Measurements from ENCODE around the gene SUN1. TPM values are rescaled to one million over a fixed set of nuclear protein-coding genes. Genes with fewer than 3 reads are reported as not detected.

Gene SUN1
- total RNA-seq, 3 donors from 2014 or later (not counting 1 experiment from before 2014, with no cell fraction given): 40.2 to 63.5 (median 48.0) TPM

DNA sequence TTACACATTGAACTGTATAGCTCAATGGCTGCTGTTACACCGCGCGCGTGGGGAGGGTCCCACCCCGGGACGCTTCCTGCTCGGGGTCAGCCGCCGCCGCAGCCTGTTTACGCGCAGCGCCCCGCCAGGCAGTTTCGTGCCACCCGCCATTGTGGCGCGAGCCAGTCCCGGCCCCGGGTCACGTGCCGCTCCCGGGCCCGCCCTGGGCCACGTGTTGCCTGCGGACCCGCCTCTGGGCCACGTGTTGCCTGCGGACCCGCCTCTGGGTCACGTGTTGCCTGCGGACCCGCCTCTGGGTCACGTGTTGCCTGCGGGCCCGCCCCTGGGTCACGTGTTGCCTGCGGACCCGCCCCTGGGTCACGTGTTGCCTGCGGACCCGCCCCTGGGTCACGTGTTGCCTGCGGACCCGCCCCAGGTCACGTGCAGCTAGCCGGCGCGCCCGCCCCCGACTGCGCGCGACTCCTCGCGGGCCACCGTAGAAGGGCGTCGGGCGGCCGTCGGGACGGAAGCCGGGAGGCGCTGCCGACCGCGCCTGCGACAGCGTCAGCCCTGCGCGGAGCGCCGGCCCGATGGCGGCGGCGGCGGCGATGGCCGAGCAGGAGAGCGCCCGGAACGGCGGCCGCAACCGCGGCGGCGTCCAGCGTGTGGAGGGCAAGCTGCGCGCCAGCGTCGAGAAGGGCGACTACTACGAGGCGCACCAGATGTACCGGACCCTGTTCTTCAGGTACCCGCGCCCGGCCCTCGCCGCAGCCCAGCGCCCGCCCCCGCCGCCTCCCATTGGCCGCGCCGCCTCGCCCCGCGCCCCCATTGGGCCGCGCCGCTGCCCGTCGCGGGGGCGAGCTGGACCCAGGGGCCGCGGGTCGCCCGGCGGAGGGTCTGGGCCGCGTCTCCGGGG, 44.0 kb downstream of the SUN1 start, which contains the start of gene GET4:
TSS of gene GET4 (plus strand) at position 478 of the 895 bp plus-strand sequence. CDS start at position 570, 92 bp downstream.
- peaks cover 32% of the 10 kb centered on the region for H3K4me1 ChIP-seq (ENCODE audit: control insufficient read depth, insufficient read depth, low read length)
- DNase-seq (peak; percentile 97 to 98), ATAC-seq (peak; percentile 80 to 93 (median 82))
- no peaks in the 10 kb centered on the region for H3K27me3 ChIP-seq (ENCODE audit: control insufficient read depth, insufficient read depth, low read length)
- H3K27ac ChIP-seq (ENCODE audit: low read length): peak within 1 kb of the TSS; percentile 90
- Mint-ChIP-seq H3K27ac (peak within 1 kb of the TSS; percentile 89 to 94), H3K4me1 (peaks cover 19 to 23% of the 10 kb centered on the region in 2 donors), H3K27me3 (ENCODE audit: low read depth in 2 of 2) (no peaks in the 10 kb centered on the region), H3K9me3 (no peaks in the 10 kb centered on the region), H3K4me3 (peak within 1 kb of the TSS; percentile 99), H3K36me3 (no peaks in the 10 kb centered on the region)
- peaks cover 4% of the 10 kb centered on the region for H3K36me3 ChIP-seq (ENCODE audit: control insufficient read depth, insufficient read depth, low read length)
- intact Hi-C loops (cut with micrococcal nuclease): loop anchor here (2.0 kb wide), 1 partner anchor 46 kb away; no protein-coding TSS in a partner anchor
- peak within 1 kb of the TSS; percentile 87 for H3K4me3 ChIP-seq (ENCODE audit: low read length)
- WGBS (ENCODE audit: insufficient coverage): under 1% methylated on average over 129 of the region's 129 CpGs
- TF ChIP-seq, protein P1, sequence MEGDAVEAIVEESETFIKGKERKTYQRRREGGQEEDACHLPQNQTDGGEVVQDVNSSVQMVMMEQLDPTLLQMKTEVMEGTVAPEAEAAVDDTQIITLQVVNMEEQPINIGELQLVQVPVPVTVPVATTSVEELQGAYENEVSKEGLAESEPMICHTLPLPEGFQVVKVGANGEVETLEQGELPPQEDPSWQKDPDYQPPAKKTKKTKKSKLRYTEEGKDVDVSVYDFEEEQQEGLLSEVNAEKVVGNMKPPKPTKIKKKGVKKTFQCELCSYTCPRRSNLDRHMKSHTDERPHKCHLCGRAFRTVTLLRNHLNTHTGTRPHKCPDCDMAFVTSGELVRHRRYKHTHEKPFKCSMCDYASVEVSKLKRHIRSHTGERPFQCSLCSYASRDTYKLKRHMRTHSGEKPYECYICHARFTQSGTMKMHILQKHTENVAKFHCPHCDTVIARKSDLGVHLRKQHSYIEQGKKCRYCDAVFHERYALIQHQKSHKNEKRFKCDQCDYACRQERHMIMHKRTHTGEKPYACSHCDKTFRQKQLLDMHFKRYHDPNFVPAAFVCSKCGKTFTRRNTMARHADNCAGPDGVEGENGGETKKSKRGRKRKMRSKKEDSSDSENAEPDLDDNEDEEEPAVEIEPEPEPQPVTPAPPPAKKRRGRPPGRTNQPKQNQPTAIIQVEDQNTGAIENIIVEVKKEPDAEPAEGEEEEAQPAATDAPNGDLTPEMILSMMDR (IDR thresholded peaks at IDR 0.05): no peak
- H3K9me3 ChIP-seq (ENCODE audit: control insufficient read depth, insufficient read depth, low read length): no peaks in the 10 kb centered on the region

DNA sequence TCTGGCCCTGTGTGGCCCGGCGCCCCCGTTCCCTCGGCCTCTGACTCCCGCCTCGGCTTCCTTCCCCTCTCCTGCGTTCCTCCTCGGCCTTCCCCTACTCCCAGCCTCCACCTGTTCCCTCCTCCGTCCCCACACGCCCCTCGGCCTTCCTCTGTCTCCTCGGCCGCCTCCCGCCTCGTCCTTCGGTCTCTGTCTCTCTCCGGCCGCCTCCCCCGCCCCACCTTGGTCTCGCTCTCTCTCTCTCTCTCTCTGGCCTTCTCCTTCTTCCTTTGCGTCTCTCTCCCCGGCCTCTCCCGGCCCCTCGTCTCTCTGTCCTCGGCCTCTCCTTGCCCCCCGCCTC, 44.7 kb downstream of the SUN1 start:
- no peak for DNase-seq
- peak in 2 of 3 donors; percentile 6 to 9 for ATAC-seq
- peaks cover 32% of the 10 kb centered on the region for H3K4me1 ChIP-seq (ENCODE audit: control insufficient read depth, insufficient read depth, low read length)
- TF ChIP-seq, protein P1 (IDR thresholded peaks at IDR 0.05): no peak
- H3K36me3 ChIP-seq (ENCODE audit: control insufficient read depth, insufficient read depth, low read length): peaks cover 4% of the 10 kb centered on the region
- Mint-ChIP-seq H3K27me3 (ENCODE audit: low read depth in 2 of 2) (no peaks in the 10 kb centered on the region), H3K9me3 (no peaks in the 10 kb centered on the region), H3K4me1 (peaks cover 23 to 25% of the 10 kb centered on the region in 2 donors), H3K4me3 (peak overlapping the region; percentile 99), H3K36me3 (no peaks in the 10 kb centered on the region), H3K27ac (peak overlapping the region; percentile 89 to 94)
- H3K27ac ChIP-seq (ENCODE audit: low read length): peak overlapping the region; percentile 90
- intact Hi-C loops (cut with micrococcal nuclease): loop anchor here (2.0 kb wide), 1 partner anchor 46 kb away; no protein-coding TSS in a partner anchor
- H3K27me3 ChIP-seq (ENCODE audit: control insufficient read depth, insufficient read depth, low read length): no peaks in the 10 kb centered on the region
- peak overlapping the region; percentile 87 for H3K4me3 ChIP-seq (ENCODE audit: low read length)
- WGBS (ENCODE audit: insufficient coverage): 0% methylated on average over 26 of the region's 26 CpGs
- H3K9me3 ChIP-seq (ENCODE audit: control insufficient read depth, insufficient read depth, low read length): no peaks in the 10 kb centered on the region

DNA sequence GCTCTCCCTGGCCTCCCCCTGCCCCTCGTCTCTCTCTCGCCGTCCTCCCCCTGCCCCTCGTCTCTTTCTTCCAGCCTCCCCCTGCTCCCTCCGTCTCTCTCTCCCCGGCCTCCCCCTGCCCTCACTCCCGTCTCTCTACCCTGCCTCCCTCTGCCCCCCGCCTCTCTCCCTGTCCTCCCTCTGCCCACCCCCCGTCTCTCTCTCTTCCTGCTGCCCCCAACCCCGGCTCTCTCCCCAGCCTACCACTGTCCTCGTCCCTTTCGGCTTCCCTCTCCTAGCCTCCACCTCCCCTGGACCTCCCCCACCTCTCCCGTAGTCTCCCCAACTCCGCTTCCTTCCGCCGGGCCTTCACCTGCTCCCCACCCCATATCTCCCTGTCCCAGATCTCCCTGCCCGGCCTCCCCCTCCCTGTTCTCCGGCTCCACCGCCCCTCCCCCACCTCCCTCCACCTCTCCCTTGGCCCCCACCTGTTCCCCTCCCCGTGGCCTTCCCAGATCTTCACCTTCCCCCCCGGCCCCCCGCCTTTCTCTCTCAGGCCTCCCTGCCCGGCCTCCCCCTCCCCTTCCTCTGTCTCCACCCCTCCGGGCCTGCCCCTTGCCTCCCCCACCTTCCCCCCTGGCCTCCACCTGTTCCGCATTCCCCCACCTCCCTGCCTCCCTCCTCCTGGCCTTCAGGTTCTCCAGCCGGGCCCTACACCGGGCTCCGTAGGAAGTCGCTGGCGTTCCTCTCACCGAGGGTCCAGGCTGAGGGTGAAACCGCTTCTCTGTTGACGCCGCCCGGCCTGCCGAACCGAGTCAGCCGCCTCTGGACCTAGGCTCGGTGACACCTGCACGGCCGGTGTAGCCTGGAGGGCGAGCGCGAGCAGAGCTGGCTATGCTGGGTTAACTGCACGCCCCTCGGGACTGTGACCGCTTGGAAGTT, 45.3 kb downstream of the SUN1 start:
- Mint-ChIP-seq H3K27ac (peak overlapping the region; percentile 89 to 94), H3K4me3 (peak overlapping the region; percentile 99), H3K9me3 (no peaks in the 10 kb centered on the region), H3K36me3 (no peaks in the 10 kb centered on the region), H3K27me3 (ENCODE audit: low read depth in 2 of 2) (no peaks in the 10 kb centered on the region), H3K4me1 (peaks cover 26 to 28% of the 10 kb centered on the region in 2 donors)
- Histone ChIP-seq H3K4me3 (ENCODE audit: low read length) (peak overlapping the region; percentile 87), H3K36me3 (ENCODE audit: control insufficient read depth, insufficient read depth, low read length) (no peaks in the 10 kb centered on the region), H3K27me3 (ENCODE audit: control insufficient read depth, insufficient read depth, low read length) (no peaks in the 10 kb centered on the region), H3K27ac (ENCODE audit: low read length) (peak overlapping the region; percentile 90), H3K4me1 (ENCODE audit: control insufficient read depth, insufficient read depth, low read length) (peaks cover 32% of the 10 kb centered on the region), H3K9me3 (ENCODE audit: control insufficient read depth, insufficient read depth, low read length) (no peaks in the 10 kb centered on the region)
- ATAC-seq (no peak), DNase-seq (peak in 1 of 2 donors; percentile 34)
- TF ChIP-seq, protein P1 (IDR thresholded peaks at IDR 0.05): no peak
- intact Hi-C loops (cut with micrococcal nuclease): loop anchor here (2.0 kb wide), 1 partner anchor 45 kb away; no protein-coding TSS in a partner anchor
- WGBS (ENCODE audit: insufficient coverage): 20% methylated on average over 43 of the region's 47 CpGs

Measured in natural killer cell (primary cell).